Chondrocyte (in vitro differentiated cells): ENCODE data around the gene GLI3. TPM values are rescaled to one million over a fixed set of nuclear protein-coding genes. Genes with fewer than 3 reads are reported as not detected.

Experiments
- DNase-seq: peaks from one replicate; pipeline ENCODE4 v3.0.0; 2021; ENCODE audit warnings: mixed read lengths, low spot score
- H3K27ac Mint-ChIP-seq: one replicate; pipeline ENCODE4 v1.8.0; 2021; ENCODE audit warnings: mild to moderate bottlenecking, moderate library complexity, mixed read lengths; ENCODE audit not compliant: unreplicated experiment
- H3K27me3 Mint-ChIP-seq: 2 replicates; pipeline ENCODE4 v1.8.0; 2021; ENCODE audit warnings: low read depth, mixed read lengths
- H3K36me3 Mint-ChIP-seq: 2 replicates; pipeline ENCODE4 v1.8.0; 2021; ENCODE audit warnings: low read depth, mixed read lengths
- H3K4me1 Mint-ChIP-seq: 2 replicates; pipeline ENCODE4 v1.8.0; 2021; ENCODE audit warnings: low read depth, mild to moderate bottlenecking, mixed read lengths
- H3K4me3 Mint-ChIP-seq: one replicate; pipeline ENCODE4 v1.8.0; 2021; ENCODE audit warnings: mild to moderate bottlenecking, moderate library complexity, mixed read lengths; ENCODE audit not compliant: unreplicated experiment
- H3K9me3 Mint-ChIP-seq: 2 replicates; pipeline ENCODE4 v1.8.0; 2021; ENCODE audit warnings: low read depth, mixed read lengths
- total RNA-seq: library from RNA; stranded (reverse); gene quantifications from 3 replicates; pipeline ENCODE4 v1.2.1, GENCODE V29; 2021
- TF ChIP-seq, protein P1 (sequence below): fragments of 200-600 bp; sonication (generic); IDR thresholded peaks from 2 replicates; pipeline ENCODE4 v1.5.0; 2021; ENCODE audit warnings: antibody characterized with exemption, mild to moderate bottlenecking, moderate library complexity

Gene GLI3
- total RNA-seq, 1 donor from 2014 or later: 11.7 TPM

DNA sequence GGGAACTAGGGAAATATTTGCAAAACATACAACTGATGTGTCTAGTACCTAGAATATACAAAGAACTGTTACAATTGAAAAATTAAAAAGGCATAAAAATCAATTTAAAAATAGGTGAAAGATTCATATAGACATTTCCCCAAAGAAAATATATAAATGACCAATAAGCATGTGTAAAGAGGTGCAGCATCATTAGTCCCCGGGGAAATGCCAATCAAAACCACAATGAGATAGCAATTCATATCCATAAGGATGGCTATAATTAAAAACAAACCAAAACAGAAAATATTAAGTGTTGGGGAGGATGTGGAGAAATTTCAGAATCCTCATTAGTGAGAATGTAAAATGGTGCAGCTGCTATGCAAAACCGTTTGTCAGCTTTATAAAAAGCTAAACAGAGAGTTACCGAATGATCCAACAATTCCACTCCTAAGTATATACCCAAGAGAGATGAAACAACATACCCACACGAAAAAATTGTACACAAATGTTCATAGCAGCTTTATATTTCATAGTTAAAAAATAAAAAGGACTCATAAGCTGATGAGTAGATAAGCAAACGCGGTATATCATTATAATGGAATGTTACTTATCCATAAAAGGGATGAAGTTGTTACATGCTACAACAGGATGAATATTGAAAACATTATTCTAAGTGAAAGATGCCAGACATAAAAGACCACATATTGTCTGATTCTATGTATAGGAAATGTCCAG, 324.0 kb downstream of the GLI3 start:
- H3K27ac Mint-ChIP-seq: no peak overlapping the region
- TF ChIP-seq, protein P1, sequence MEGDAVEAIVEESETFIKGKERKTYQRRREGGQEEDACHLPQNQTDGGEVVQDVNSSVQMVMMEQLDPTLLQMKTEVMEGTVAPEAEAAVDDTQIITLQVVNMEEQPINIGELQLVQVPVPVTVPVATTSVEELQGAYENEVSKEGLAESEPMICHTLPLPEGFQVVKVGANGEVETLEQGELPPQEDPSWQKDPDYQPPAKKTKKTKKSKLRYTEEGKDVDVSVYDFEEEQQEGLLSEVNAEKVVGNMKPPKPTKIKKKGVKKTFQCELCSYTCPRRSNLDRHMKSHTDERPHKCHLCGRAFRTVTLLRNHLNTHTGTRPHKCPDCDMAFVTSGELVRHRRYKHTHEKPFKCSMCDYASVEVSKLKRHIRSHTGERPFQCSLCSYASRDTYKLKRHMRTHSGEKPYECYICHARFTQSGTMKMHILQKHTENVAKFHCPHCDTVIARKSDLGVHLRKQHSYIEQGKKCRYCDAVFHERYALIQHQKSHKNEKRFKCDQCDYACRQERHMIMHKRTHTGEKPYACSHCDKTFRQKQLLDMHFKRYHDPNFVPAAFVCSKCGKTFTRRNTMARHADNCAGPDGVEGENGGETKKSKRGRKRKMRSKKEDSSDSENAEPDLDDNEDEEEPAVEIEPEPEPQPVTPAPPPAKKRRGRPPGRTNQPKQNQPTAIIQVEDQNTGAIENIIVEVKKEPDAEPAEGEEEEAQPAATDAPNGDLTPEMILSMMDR: no peak
- no peak for DNase-seq
- H3K4me1 Mint-ChIP-seq: peaks cover 57% of the 10 kb centered on the region
- H3K4me3 Mint-ChIP-seq: no peak overlapping the region
- H3K9me3 Mint-ChIP-seq: peaks cover 17% of the 10 kb centered on the region
- H3K27me3 Mint-ChIP-seq: no peaks in the 10 kb centered on the region
- peaks cover 4% of the 10 kb centered on the region for H3K36me3 Mint-ChIP-seq

DNA sequence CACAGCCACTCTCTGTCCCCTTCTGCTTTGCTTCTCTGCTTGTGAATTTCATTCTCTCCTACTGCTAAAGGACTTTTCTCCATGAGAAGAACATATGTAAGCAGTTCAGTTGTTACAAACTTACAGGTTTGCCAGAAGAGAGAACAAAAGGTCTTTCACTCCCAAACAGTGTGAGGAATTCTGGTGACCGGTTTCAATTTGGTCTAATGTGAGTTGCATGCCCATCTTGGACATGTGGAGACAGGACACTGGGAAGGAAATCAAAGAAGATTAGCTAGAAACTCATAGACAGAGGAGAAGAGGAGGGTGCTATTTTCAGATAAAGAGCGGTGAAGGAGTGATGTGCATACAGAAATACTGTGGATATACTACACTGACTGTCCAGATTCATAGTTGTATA, 324.6 kb downstream of the GLI3 start:
- peaks cover 4% of the 10 kb centered on the region for H3K36me3 Mint-ChIP-seq
- DNase-seq: no peak
- peak overlapping the region; percentile 13 for H3K27ac Mint-ChIP-seq
- H3K4me1 Mint-ChIP-seq: peaks cover 52% of the 10 kb centered on the region
- no peak overlapping the region for H3K4me3 Mint-ChIP-seq
- H3K9me3 Mint-ChIP-seq: peaks cover 17% of the 10 kb centered on the region
- TF ChIP-seq, protein P1: no peak
- H3K27me3 Mint-ChIP-seq: no peaks in the 10 kb centered on the region

DNA sequence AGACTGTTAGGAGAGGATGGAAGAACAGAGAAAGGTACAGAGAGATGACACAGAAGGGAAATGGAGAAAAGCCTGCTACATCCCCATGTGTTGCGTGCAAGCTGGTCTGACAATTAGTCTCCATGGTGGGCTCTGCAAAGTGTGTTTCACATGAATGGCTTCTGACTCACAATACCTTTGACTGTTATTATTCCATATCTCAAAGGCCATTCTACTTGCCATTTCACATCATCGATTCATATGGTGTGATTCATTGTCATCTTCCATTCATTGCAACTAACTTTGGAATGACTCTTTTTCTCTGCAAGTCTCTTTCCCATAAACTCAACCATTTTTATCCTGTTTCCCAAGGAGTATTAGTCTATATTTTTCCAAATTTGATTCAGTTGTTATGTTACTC, 325.2 kb downstream of the GLI3 start:
- Mint-ChIP-seq H3K9me3 (peaks cover 17% of the 10 kb centered on the region), H3K4me1 (peaks cover 49% of the 10 kb centered on the region), H3K27ac (peak overlapping the region; percentile 29), H3K4me3 (no peak overlapping the region), H3K27me3 (no peaks in the 10 kb centered on the region), H3K36me3 (peaks cover 4% of the 10 kb centered on the region)
- DNase-seq: no peak
- TF ChIP-seq, protein P1: no peak
